IPS-18c (cell line): ENCODE results near the gene SPNS3.

ENCODE experiments used
- H3K4me3 ChIP-seq: 2 replicates; pipeline ENCODE4 v1.7.0; 2013; ENCODE audit warnings: low read depth, mild to moderate bottlenecking, low read length, moderate library complexity; ENCODE audit not compliant: insufficient read depth
- H3K9me3 ChIP-seq: one replicate; pipeline ENCODE4 v1.6.1; 2013; ENCODE audit warnings: mild to moderate bottlenecking, low read length, moderate library complexity; ENCODE audit not compliant: control insufficient read depth, insufficient read depth

The SPNS3 gene

GRCh38 chr17:4511199-4511932 is 77.6 kb downstream of the SPNS3 start:
- no peak overlapping the region for H3K4me3 ChIP-seq
- no peaks in the 10 kb centered on the region for H3K9me3 ChIP-seq

- no peak overlapping the region; the same call in 1 of the 2 replicates for H3K4me3 ChIP-seq
- H3K9me3 ChIP-seq, result no peaks in the 10 kb centered on the region
These were observed 78.7 kb downstream of the SPNS3 start for GRCh38 chr17:4512156-4513112.

- Histone ChIP-seq H3K4me3 (no peak overlapping the region), H3K9me3 (no peaks in the 10 kb centered on the region)
These were observed 79.6 kb downstream of the SPNS3 start for GRCh38 chr17:4513113-4514032.

- no peaks in the 10 kb centered on the region for H3K9me3 ChIP-seq
- no peak overlapping the region for H3K4me3 ChIP-seq
These were observed 80.5 kb downstream of the SPNS3 start for GRCh38 chr17:4514206-4514605.

GRCh38 chr17:4514779-4515178 is 81.0 kb downstream of the SPNS3 start:
- H3K4me3 ChIP-seq, result no peak overlapping the region
- H3K9me3 ChIP-seq, result no peaks in the 10 kb centered on the region

- Histone ChIP-seq H3K4me3 (no peak overlapping the region), H3K9me3 (no peaks in the 10 kb centered on the region)
These were observed 81.8 kb downstream of the SPNS3 start for GRCh38 chr17:4515501-4515900.

GRCh38 chr17:4516735-4517134 is 83.0 kb downstream of the SPNS3 start:
- Histone ChIP-seq H3K4me3 (no peak overlapping the region), H3K9me3 (no peaks in the 10 kb centered on the region)

GRCh38 chr17:4518901-4519300 is 85.2 kb downstream of the SPNS3 start:
- H3K9me3 ChIP-seq, result no peaks in the 10 kb centered on the region
- no peak overlapping the region for H3K4me3 ChIP-seq

GRCh38 chr17:4519361-4519788 is 85.6 kb downstream of the SPNS3 start:
- H3K4me3 ChIP-seq, result no peak overlapping the region
- H3K9me3 ChIP-seq, result no peaks in the 10 kb centered on the region

- Histone ChIP-seq H3K9me3 (no peaks in the 10 kb centered on the region), H3K4me3 (no peak overlapping the region)
These were observed 86.5 kb downstream of the SPNS3 start for GRCh38 chr17:4520060-4520893.

GRCh38 chr17:4520894-4521600 is 87.3 kb downstream of the SPNS3 start:
- H3K9me3 ChIP-seq, result no peaks in the 10 kb centered on the region
- H3K4me3 ChIP-seq, result no peak overlapping the region

GRCh38 chr17:4522661-4523060 is 88.9 kb downstream of the SPNS3 start:
- H3K9me3 ChIP-seq, result no peaks in the 10 kb centered on the region
- no peak overlapping the region for H3K4me3 ChIP-seq

- no peaks in the 10 kb centered on the region for H3K9me3 ChIP-seq
- no peak overlapping the region for H3K4me3 ChIP-seq
These were observed 90.2 kb downstream of the SPNS3 start for GRCh38 chr17:4523946-4524345.

GRCh38 chr17:4525691-4526397 is 92.1 kb downstream of the SPNS3 start:
- no peaks in the 10 kb centered on the region for H3K9me3 ChIP-seq
- no peak overlapping the region for H3K4me3 ChIP-seq

- Histone ChIP-seq H3K9me3 (no peaks in the 10 kb centered on the region), H3K4me3 (no peak overlapping the region)
These were observed 93.4 kb downstream of the SPNS3 start for GRCh38 chr17:4527134-4527533.
